Measurements from ENCODE around the gene MED13.
"Not testable (repeated sequence)": the region's sequence is repeated elsewhere in the genome, so short reads cannot be mapped to it uniquely, and the experiment has no call there.

Gene MED13

DNA sequence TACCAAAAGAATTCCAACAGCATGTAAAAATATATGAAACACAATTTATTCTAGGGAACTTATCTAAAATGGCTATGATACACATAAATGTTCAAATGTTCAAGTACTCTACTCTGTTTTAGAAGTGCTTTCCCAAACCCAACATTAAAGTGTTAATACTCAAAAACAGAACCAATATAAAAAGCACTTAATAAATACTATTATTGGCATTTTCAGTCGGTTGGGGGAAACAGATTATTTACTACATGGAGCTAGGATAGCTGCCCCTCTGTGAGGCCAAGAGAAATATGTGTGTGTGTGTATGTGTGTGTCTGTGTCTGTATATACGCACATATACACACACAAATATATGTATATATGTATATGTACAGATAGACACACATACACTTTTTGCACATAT is 169.7 kb downstream of the MED13 start:
- TF ChIP-seq ARNT (IDR thresholded peaks at IDR 0.05): no peak
- TF ChIP-seq BHLHE40 (IDR thresholded peaks at IDR 0.05; ENCODE audit: borderline replicate concordance): no peak
- no peak for TF ChIP-seq CTBP1 (IDR thresholded peaks at IDR 0.05; ENCODE audit: borderline replicate concordance)
- no peak for TF ChIP-seq FOXA1 (IDR thresholded peaks at IDR 0.05)
- no peak for TF ChIP-seq FOXK2 (IDR thresholded peaks at IDR 0.05)
- TF ChIP-seq TARDBP (IDR thresholded peaks at IDR 0.05): no peak
- TF ChIP-seq NFRKB (IDR thresholded peaks at IDR 0.05): no peak
- no peak for TF ChIP-seq SUZ12 (IDR thresholded peaks at IDR 0.05)
- TF ChIP-seq, protein P1, sequence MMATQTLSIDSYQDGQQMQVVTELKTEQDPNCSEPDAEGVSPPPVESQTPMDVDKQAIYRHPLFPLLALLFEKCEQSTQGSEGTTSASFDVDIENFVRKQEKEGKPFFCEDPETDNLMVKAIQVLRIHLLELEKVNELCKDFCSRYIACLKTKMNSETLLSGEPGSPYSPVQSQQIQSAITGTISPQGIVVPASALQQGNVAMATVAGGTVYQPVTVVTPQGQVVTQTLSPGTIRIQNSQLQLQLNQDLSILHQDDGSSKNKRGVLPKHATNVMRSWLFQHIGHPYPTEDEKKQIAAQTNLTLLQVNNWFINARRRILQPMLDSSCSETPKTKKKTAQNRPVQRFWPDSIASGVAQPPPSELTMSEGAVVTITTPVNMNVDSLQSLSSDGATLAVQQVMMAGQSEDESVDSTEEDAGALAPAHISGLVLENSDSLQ (IDR thresholded peaks at IDR 0.05): no peak
- TF ChIP-seq HDGF (IDR thresholded peaks at IDR 0.05; ENCODE audit: borderline replicate concordance): no peak
- TF ChIP-seq ZNF384 (IDR thresholded peaks at IDR 0.05): no peak
- TF ChIP-seq FOXM1 (IDR thresholded peaks at IDR 0.05; ENCODE audit: borderline replicate concordance): no peak
- no peak for DNase-seq (ENCODE audit: extremely low spot score)
- CTCF ChIA-PET: interaction anchor here (0.6 kb wide), 1 partner anchor 1225 kb away, joined by 4 read pairs; no protein-coding TSS in a partner anchor
- POLR2A ChIA-PET: no interaction called here

DNA sequence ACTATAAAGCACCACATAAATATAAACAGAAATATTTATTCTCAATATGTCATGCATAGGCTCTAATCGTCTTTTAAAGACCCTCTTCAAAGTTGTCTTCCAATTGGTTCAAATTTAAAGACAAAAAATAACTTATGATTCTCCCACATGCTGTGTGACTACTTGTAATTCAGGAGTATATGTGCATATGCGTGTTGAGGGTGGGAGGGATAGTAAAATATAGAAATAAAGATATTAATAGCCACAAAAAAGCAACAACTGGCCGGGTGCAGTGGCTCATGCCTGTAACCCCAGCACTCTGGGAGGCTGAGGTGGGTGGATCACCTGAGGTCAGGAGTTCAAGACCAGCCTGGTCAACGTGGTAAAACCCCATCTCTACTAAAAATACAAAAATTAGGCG is 170.8 kb downstream of the MED13 start:
- CTCF ChIA-PET; POLR2A ChIA-PET; DNase-seq (ENCODE audit: extremely low spot score): not testable (repeated sequence)

Measured in HEK293T (cell line).